Activated CD4-positive, CD25-positive, alpha-beta regulatory T cell treated with anti-CD3 and anti-CD28 coated beads, Interleukin-2, amount 50 U/mL, for 72 hours (primary cell): ENCODE results near the gene COIL.
"Not testable (repeated sequence)": the region's sequence is repeated elsewhere in the genome, so short reads cannot be mapped to it uniquely, and the experiment has no call there.

Experiments used
- DNase-seq: peaks from one replicate; pipeline ENCODE4 v3.0.0; 2021

Gene COIL

GRCh38 chr17:56977673-56978395 is 17.0 kb upstream of the COIL start, which contains the start of gene SCPEP1:
Gene SCPEP1 (plus strand): TSS chr17:56978131. CDS start chr17:56978160, 29 bp downstream.
- peak; percentile 78 for DNase-seq

- DNase-seq = no peak
Measured at GRCh38 chr17:56976941-56977608, 16.2 kb upstream of the COIL start.

DNA sequence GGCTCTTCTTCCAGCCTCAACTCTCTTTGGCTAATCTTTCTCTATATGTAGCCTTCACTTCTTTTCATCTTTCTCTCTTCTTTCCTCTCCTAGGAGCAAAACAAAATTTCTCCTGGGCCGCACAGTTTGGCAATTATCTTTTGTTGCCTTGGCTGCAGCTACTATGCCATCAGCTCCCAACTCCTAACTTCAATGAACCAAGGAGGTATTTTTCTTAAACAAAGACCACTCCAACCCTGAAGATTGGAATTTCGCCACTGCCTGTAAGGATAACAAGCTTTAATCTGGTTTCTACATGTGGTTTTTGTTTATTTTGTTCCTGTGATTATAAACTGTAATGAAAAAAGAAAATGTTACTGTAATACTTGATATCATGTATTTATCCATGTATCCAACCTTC is 14.8 kb upstream of the COIL start:
- no peak for DNase-seq

- no peak for DNase-seq
Measured at GRCh38 chr17:56974055-56974454, 13.2 kb upstream of the COIL start.

GRCh38 chr17:56973520-56973919 is 12.7 kb upstream of the COIL start:
- DNase-seq = no peak

DNA sequence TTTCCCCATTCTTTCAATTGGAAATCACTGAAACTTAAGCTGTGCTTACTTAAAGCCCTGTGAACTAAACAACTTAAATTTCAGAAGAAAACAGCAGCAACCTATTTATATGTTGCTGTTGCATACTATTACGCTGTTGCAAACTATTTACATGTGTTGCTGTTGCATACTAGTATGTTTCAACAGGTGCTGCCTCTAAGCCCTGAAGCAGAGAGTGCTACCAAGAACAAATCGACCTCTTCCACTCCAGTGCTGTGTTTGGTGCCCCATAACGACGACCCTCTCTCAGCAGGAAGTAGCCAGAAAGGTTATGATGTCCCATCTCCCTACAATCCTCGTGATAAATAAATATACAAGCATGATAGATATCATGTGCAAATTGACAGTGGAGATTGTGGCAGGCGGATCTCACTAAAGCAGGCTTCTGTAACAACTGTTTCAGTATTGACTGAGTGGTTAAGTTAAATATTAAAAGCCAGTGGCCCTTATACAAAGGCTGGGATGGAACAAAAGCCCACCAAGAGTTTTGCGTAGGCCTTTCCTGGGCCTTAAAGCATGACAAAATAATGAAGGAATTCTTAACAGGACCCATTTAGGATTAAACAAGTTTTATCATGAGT is 11.4 kb upstream of the COIL start:
- no peak for DNase-seq

DNA sequence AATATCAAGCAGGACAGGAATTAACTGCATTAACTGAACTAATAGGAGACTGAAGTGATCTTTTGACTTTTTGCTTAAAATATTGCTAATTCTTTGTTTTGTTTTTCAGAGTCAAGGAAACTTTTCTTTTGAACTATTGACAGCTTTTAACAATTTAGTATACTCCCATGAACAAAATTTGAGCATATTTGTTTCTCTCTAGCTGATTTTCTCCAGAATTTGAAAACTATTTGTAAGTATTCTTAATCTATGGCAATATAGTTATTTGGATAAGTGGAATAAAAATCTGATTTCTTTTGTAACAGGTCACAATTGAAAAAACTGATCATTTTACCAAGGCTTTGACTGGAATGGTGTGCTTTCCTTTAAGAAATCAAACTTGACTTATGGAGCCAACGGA is 10.1 kb upstream of the COIL start:
- DNase-seq = no peak

GRCh38 chr17:56966338-56966737 is 5.5 kb upstream of the COIL start:
- DNase-seq = no peak

GRCh38 chr17:56965681-56966080 is 4.8 kb upstream of the COIL start:
- DNase-seq = not testable (repeated sequence)

DNA sequence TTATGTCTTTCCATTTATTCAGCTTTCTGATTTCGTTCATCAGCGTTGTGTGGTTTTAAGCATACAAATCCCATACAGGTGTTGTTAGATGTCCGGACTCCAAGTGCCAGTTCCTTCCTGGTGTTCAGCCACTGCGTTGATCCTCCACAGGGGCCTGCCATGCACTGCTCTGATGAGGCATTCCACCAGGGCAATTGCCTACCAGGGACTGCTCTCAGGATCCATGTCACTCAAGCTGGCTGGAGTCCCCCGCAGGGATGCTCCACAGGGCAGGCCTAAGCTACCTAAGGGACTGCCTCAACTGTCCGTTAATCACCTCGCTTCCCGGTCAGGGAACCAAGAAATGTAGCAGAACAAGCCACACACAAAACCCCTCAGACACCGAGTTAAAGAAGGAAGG is 4.4 kb upstream of the COIL start:
- DNase-seq = not testable (repeated sequence)

- DNase-seq = no peak
Measured at GRCh38 chr17:56956992-56957391, 3.9 kb downstream of the COIL start.

DNA sequence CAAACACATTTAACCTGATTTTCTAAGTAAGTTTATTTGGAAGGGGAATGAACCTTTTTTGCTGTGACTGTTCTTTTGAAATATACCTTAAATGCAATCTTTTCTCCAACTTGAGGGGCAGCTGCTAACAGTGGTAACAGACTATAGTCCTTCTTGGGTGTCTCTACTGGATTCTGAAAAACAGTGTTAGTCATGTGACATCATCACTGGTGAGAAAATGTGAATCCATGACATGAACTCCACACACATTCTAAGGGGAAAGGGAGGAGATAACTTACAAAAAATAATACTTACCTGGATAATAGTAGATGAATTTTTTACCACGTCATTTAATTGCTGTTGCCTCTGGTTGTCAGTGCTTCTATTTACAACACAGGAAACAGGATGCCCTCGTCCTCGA is 11.3 kb downstream of the COIL start:
- no peak for DNase-seq

DNA sequence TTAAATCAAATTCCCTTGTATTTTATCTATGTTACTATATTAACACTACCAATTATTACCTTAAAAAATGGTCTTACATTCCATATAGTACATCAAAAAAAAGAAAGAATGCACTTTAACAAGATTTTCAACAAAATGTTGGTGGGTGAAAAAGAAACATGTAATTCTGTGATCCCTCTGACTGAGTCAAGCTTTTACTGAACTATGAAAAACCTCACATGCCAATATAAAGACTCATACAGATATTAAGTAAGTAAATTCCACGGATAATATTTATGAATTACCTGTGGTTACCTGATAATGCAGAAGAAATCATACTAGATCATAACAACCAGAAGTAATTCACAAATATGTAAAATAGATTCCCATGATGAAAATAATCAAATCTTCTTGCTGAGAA is 12.4 kb downstream of the COIL start:
- no peak for DNase-seq

- DNase-seq = no peak
Measured at GRCh38 chr17:56947741-56948140, 13.1 kb downstream of the COIL start.

DNA sequence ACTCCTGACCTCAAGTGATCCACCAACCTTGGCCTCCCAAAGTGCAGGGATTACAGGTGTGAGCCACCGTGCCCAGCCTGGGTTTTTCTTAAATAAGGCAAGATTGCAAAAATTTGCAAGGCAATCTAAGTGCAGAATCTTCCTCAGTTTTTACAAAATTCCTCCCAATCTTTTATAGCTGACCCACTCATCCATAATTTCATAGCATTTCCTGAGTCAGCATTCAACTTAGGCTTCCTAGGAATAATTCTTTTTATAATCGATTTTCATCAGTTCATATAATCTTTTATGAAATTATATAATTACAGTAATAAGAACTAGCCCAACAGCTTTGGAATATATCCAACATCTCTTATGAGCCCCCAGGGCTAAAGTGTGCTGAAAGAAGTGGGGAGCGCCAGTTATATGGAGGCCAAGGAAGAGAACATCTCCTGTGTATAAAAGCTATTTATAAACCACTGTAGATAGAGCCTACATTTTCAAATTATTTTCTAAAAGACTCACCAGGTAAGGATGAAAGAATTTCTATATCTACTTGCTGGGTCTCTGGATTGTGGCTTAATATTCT is 14.8 kb downstream of the COIL start:
- no peak for DNase-seq

DNA sequence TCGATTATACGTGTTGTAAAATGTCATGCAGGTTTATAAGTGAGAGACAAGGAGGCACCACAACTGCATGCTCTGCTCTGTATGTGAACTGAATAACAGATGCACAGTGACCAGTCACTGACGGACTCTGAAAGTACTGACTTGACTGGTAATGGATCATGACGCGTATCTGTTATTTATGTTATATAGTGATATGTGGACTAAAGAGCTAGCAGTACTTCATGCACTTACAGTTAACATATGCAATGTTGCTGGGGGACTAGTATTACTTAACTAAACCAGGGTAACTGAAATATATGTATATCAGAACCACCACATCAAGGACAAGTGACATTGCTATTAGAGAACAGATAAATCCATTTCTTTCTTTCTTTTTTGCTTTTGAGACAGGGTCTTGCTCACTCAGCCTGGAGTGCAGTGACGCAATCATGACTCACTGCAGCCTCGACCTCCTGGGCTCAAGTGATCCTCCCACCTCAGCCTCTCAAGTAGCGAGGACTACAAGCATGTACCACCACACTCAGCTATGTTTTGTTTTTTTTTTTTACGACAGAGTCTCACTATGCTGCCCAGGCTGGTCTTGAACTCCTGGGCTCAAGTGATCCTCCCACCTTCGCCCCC is 17.2 kb downstream of the COIL start:
- DNase-seq = no peak

GRCh38 chr17:56939869-56940484 is 20.9 kb downstream of the COIL start:
- DNase-seq = no peak

GRCh38 chr17:56938206-56938605 is 22.6 kb downstream of the COIL start:
- not testable (repeated sequence) for DNase-seq

DNA sequence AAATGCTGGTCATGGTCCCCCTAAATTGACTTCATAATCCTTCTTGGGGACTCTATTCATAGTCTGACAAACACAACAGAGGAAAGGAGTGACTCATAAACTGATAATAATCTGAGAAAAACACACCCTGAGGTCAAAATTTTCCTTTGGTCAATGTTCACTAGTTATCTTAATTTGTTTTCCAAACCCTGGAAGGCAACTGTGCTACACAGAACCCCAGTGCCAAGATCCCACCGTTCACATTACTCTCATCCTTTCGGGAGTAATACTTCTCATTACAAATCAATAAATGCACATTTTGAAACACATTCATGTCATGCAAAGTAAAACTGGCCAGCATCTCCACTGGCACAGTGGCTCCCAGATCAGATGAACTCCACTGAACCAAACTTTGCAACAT is 23.2 kb downstream of the COIL start:
- no peak for DNase-seq

DNA sequence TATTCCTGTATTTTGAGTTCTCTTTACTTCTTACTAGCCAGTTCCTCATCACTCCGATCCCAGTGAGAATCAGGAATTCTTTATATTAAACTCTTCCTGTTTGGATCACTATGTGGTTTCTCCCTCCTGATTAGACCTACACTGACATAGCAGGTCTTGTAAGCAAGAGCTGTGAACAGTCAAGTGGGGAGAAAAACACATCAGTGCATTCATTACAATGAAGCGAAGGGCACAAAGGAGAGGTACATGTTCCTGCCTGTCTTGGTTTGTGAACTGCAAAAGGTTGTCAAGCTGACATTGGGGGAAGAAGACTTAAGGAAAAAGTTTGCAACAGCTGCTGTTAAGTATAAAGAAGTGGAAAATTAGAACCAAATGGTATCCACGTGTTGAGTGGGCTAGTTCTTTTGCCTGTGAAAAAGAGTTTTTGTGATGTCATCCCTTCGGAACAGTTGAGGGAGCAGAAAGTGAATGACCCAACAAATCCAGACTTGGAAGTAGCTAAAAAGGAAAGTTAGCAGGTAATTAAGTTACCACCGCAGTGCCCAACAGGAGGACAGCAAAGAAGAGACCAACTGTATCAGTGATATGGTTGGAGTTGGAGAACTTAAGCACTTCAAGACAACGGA is 24.0 kb downstream of the COIL start:
- DNase-seq = no peak

DNA sequence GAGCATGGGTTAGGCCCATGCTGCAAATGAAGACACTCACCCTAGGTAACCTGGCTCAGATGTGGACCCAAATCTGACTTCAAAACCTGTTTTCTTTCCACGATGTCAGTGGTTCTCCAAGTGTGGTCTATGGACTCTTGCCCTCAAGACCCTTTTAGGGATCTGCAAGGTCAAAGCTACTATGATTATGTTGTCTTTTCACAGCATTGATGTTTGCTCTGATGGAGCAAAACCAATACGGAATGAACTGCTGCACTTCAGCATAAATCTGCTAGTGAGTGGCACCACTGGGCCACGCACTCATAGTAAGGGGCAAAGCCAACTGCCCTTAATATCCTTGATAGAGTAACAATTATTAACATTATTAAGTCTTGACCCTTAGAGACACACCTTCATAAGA is 25.4 kb downstream of the COIL start:
- DNase-seq = no peak

GRCh38 chr17:56934280-56934679 is 26.6 kb downstream of the COIL start:
- no peak for DNase-seq
